Liver (tissue), 3 donors: ENCODE data around the gene CDC42.

Source experiments
- RXRA ChIP-seq, 2 donors: IDR thresholded peaks; 2 replicates each; pipeline ENCODE4 v1.6.1; 2017 to 2018; ENCODE audit warnings: antibody characterized with exemption in 2 of 2, mild to moderate bottlenecking in 1 of 2
- TF ChIP-seq, protein P1 (sequence below): fragments of 150-350 bp; IDR thresholded peaks from 2 replicates; pipeline ENCODE4 v1.5.1; 2017; ENCODE audit warnings: improper control_type of control experiment, low read depth, low read length; ENCODE audit not compliant: missing input control
- donor health status: healthy.
- donor health status: healthy.

DNA sequence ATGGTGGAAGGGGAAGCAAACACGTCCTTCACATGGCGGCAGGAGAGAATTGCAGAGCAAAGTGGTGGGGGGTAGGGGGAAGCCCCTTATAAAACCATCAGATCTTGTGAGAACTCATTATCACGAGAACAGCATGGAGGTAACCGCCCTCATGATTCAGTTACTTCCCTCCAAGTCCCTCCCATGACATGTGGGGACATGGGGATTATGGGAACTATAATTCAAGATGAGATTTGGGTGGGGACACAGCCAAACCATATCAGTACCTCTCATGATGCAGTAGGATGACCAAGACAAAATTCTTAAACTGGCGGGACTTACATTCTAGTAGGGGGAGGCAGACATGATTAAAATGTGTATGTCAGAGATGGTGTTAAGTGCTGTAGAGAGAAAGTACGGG lies 51.6 kb downstream of the CDC42 start:
- TF ChIP-seq RXRA (IDR thresholded peaks at IDR 0.05), result no peak
- TF ChIP-seq, protein P1, sequence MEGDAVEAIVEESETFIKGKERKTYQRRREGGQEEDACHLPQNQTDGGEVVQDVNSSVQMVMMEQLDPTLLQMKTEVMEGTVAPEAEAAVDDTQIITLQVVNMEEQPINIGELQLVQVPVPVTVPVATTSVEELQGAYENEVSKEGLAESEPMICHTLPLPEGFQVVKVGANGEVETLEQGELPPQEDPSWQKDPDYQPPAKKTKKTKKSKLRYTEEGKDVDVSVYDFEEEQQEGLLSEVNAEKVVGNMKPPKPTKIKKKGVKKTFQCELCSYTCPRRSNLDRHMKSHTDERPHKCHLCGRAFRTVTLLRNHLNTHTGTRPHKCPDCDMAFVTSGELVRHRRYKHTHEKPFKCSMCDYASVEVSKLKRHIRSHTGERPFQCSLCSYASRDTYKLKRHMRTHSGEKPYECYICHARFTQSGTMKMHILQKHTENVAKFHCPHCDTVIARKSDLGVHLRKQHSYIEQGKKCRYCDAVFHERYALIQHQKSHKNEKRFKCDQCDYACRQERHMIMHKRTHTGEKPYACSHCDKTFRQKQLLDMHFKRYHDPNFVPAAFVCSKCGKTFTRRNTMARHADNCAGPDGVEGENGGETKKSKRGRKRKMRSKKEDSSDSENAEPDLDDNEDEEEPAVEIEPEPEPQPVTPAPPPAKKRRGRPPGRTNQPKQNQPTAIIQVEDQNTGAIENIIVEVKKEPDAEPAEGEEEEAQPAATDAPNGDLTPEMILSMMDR, result no peak
